GM12873 (cell line): ENCODE data around the gene SYNPO.

Experiments used
- CTCF ChIP-seq: IDR thresholded peaks from 2 replicates; pipeline ENCODE4 v1.5.1; 2012; ENCODE audit warnings: low read depth, mild to moderate bottlenecking, moderate library complexity, low read length, control low read depth; ENCODE audit not compliant: insufficient read depth; ENCODE audit errors: missing control alignments

Gene SYNPO

GRCh38 chr5:150619359-150620230 is 20.9 kb upstream of the SYNPO start:
- no peak for TF ChIP-seq CTCF

- no peak for TF ChIP-seq CTCF
Observed at GRCh38 chr5:150621301-150621700, 19.2 kb upstream of the SYNPO start.

- no peak for TF ChIP-seq CTCF
Observed at GRCh38 chr5:150622157-150622556, 18.3 kb upstream of the SYNPO start.

- TF ChIP-seq CTCF: no peak
Observed at GRCh38 chr5:150623152-150623877, 17.1 kb upstream of the SYNPO start.

GRCh38 chr5:150623878-150624216 is 16.6 kb upstream of the SYNPO start:
- no peak for TF ChIP-seq CTCF

- no peak for TF ChIP-seq CTCF
Observed at GRCh38 chr5:150624334-150625163, 15.9 kb upstream of the SYNPO start.

GRCh38 chr5:150625164-150625535 is 15.3 kb upstream of the SYNPO start:
- no peak for TF ChIP-seq CTCF
